ENCODE measurements around the gene NEUROD2. TPM values are rescaled to one million over a fixed set of nuclear protein-coding genes. Genes with fewer than 3 reads are reported as not detected.

Gene NEUROD2
- total and polyA plus RNA-seq, 2 of the 13 experiments (the other 11 are each of a cell fraction or from before 2014, with no cell fraction given), result not detected

DNA sequence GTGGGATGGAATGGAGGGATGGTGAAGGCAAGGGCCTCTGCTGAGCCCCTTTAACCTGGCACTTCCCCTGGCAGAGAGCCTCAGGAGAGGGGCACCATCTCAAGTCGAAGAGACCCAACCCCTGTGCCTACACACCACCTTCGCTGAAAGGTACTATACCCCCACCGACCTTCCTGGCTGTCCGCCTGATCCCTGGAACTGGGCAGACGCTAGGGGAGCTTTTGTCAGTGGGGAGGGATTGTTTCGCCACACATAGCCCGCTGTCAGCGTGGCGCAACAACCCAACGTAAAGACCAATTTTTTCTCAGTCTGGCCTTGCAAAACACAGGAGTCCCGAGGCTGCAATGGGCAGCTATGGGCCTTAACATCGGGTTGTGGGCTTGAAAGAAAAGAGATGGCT lies 22.2 kb upstream of the NEUROD2 start (continued):
- TF ChIP-seq SNAPC4 (CRISPR knock-in tag; IDR thresholded peaks at IDR 0.05) (0 out of 2 replicates have a peak, but pooled peaks have one; percentile 11), KLF9 (CRISPR knock-in tag; IDR thresholded peaks at IDR 0.05; ENCODE audit: low read depth) (no peak), SOX13 (IDR thresholded peaks at IDR 0.05) (no peak), SOX13 (CRISPR knock-in tag; conservative IDR thresholded peaks at IDR 0.05 in 1 of 2, IDR thresholded peaks at IDR 0.05 in 1 of 2) (no peak; a peak in 1 of 4 replicates), CENPBD1 (CRISPR knock-in tag; IDR thresholded peaks at IDR 0.05; ENCODE audit: borderline replicate concordance, low read depth) (no peak), ZNF12 (CRISPR knock-in tag; IDR thresholded peaks at IDR 0.05) (no peak), ZNF772 (CRISPR knock-in tag; IDR thresholded peaks at IDR 0.05) (peak; percentile 29; the same call in 1 of the 2 replicates), ZNF570 (CRISPR knock-in tag; IDR thresholded peaks at IDR 0.05; ENCODE audit: borderline replicate concordance) (no peak), HNRNPLL (IDR thresholded peaks at IDR 0.05; ENCODE audit: low read depth, low read length, poor library complexity, severe bottlenecking) (peak; percentile 50), SALL1 (CRISPR knock-in tag; IDR thresholded peaks at IDR 0.05) (peak; percentile 43; the same call in 1 of the 2 replicates), MIER2 (CRISPR knock-in tag; IDR thresholded peaks at IDR 0.05) (0 out of 2 replicates have a peak, but pooled peaks have one; percentile 29), EED (CRISPR knock-in tag; IDR thresholded peaks at IDR 0.05) (peak; percentile 69; the same call in 1 of the 2 replicates), SAP130 (CRISPR knock-in tag; IDR thresholded peaks at IDR 0.05; ENCODE audit: low read depth) (peak; percentile 46), HDAC1 (CRISPR knock-in tag; IDR thresholded peaks at IDR 0.05) (peak; percentile 22; the same call in 1 of the 2 replicates), ZNF746 (CRISPR knock-in tag; IDR thresholded peaks at IDR 0.05) (peak; percentile 52; the same call in 1 of the 2 replicates), MAZ (IDR thresholded peaks at IDR 0.05; ENCODE audit: borderline replicate concordance, low read depth, low read length) (no peak), MAZ (CRISPR knock-in tag; IDR thresholded peaks at IDR 0.05; ENCODE audit: low read depth) (peak; percentile 43; the same call in 1 of the 2 replicates)
- TF ChIP-seq, protein P1, sequence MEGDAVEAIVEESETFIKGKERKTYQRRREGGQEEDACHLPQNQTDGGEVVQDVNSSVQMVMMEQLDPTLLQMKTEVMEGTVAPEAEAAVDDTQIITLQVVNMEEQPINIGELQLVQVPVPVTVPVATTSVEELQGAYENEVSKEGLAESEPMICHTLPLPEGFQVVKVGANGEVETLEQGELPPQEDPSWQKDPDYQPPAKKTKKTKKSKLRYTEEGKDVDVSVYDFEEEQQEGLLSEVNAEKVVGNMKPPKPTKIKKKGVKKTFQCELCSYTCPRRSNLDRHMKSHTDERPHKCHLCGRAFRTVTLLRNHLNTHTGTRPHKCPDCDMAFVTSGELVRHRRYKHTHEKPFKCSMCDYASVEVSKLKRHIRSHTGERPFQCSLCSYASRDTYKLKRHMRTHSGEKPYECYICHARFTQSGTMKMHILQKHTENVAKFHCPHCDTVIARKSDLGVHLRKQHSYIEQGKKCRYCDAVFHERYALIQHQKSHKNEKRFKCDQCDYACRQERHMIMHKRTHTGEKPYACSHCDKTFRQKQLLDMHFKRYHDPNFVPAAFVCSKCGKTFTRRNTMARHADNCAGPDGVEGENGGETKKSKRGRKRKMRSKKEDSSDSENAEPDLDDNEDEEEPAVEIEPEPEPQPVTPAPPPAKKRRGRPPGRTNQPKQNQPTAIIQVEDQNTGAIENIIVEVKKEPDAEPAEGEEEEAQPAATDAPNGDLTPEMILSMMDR (CRISPR knock-in tag; IDR thresholded peaks at IDR 0.05), result peak; percentile 39

All from HepG2 (cell line).